ENCODE data around the gene GPR142. TPM values are rescaled to one million over a fixed set of nuclear protein-coding genes. Genes with fewer than 3 reads are reported as not detected.
"Not testable (repeated sequence)": the region's sequence is repeated elsewhere in the genome, so short reads cannot be mapped to it uniquely, and the experiment has no call there.

GPR142 gene
- polyA plus RNA-seq, 4 donors: 0.16 to 0.63 (median 0.40) TPM; not detected in 1

DNA sequence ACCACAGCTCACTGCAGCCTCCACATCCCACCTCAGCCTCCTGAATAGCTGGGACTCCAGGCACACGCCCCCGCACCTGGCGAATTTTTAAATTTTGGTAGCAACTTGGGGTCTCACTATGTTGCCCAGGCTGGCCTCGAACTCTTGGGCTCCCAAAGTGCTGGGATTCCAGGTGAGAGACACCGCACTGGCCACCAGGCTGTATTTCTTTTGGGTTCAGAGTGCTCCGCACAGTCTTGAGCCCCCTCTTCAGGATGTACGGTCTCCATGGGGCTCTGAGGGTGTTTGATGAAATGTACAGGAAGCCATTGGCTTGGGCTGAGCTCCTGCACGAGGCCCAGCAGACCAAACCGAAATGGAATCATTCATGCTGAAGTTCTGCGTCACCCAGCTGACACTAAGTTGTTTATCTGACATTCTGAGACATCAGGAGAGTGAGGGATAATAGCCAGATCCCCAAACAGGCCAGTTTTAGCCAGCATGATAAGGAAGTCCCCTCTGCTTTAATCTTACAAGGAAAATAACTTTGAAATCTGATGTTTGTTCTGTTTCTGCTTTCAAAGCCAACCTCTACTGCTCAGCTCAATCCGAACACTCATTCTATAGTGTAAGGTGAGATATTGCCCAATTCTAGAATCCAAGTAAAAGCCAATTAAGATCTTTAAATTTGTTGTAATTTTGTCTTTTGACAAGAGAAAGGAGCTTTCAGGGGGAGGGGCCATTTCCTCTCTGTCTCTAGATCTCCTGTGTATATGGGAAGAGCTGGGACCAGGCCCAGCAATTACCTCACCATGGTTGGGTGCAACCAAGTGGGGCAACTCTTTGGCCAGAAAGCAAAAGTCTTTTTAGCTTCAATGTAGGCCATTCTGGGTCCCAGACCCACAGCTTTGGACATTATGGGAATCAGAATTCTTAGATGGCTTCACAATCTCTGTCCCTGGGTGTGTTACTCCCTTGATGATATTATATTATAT, 23.7 kb downstream of the GPR142 start:
- no peak for DNase-seq (ENCODE audit: low read depth in 4 of 4, low spot score in 3 of 4)

DNA sequence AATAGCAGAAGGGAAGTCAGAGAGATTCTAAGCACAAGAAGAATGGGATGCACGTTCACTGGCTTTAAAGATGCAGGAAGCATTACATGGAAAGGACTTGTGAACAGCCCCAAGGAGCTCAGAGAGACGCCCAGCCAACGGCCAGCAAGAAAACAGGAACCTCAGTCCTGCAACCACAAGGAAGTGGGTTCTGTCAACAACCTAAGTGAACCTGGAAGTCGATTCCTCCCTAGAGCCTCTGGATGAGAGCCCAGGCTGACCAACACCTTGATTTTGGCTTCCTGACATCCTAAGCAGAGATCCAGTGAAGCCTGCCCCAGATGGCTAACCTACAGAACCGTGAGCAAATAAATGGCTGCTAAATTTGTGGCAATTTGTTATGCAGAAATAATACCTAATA, 24.5 kb downstream of the GPR142 start:
- no peak for DNase-seq (ENCODE audit: low read depth in 4 of 4, low spot score in 3 of 4)

DNA sequence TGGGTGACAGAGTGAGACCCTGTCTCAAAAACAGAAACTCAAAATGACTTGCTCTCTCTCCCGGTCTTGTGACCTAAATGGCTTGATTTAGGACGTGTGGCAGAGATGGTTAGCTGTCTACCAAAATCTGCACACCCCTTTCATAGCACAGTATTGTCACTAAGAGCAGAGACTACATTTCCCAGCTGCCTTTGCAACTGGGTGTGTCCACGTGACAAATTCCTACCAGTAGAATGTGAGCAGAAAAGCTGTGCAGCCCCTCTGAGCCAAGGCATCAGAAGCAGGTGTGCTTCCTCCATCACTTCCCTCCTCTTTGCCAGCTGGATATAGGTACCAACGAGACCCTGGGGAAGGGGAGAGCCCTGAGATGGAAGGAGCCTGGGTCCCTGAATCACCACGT, 25.5 kb downstream of the GPR142 start:
- DNase-seq (ENCODE audit: low read depth in 4 of 4, low spot score in 3 of 4): no peak

DNA sequence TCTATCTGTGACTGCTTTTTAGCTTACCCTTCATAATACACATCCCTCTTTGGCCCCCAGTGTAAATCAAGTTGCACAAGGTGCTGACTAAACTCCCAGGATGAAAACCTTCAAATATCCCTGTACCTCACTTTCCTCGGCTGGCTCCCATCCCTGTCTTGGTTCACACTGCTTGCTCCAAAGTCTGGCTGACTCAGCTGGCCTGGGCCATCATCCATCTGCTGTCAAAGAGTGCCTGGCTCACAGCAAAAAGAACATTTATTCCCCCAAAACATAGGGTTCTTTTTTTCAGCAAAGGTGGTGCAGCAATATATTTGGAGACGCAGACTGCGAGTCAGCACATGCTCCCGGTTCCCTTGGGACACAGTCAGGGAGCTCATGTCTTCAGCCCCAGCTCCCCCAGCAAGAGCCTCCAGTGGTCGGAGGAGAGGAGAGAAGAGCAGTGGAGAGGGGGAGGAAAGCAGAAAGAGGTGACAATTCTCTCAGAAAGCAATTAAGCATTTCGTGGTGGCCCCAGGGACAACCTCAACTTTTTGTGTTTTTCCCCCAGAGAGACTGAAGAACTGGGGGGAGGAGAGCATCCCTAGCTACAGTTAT, 26.1 kb downstream of the GPR142 start:
- no peak for DNase-seq (ENCODE audit: low read depth in 4 of 4, low spot score in 3 of 4)

DNA sequence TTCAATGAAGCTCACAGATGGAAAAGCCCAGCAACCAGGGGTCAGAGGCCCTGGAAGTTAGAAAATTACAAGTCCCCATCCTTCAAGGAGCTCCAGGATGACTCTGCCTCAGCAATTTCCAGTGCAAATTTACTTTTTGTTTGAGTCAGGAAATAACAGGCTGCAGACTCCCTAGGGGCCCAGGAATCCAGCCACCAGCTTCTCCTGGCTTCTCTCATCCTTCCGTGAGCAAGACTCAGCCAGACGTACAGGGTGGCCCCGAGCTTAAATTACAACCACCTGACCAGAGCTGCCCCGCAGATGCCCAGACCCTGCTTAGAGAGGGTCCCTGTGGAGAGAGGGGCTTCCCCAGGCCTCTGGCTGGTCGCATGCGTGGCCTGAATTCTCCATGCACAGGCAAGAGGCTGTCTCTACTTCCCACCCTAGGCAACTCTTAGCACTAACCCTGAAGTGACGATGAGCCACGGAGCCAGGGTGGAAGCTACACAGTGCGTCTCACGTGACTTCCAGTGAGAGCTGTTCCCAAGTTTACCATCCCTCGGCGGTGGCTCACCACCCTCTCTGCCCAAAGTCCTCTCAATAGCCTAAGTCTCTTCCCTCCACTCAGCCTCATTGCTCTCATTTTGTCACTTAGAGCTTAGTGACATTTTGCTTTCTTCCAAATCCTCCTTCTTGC, 27.1 kb downstream of the GPR142 start:
- no peak for DNase-seq (ENCODE audit: low read depth in 4 of 4, low spot score in 3 of 4)

DNA sequence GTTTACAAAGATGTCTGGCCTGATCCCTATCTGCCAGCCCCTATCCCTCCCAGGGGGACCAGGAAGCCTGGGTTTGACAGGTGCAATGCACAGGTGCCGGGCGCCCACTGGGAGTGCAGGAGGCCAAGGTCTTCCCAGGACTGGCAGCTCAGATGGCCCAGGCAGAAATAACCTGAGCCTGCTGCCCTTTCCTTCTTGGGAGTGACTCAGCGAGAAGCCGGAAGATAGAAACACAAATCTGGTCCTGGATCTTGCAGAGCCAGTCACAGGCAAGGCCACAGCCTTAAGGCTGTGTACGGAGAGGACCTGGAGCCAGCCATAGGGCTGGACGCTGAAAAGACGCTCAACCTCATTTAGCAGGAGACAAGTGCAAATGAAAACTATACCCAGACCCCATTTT, 27.7 kb downstream of the GPR142 start:
- DNase-seq (ENCODE audit: low read depth in 4 of 4, low spot score in 3 of 4): no peak

DNA sequence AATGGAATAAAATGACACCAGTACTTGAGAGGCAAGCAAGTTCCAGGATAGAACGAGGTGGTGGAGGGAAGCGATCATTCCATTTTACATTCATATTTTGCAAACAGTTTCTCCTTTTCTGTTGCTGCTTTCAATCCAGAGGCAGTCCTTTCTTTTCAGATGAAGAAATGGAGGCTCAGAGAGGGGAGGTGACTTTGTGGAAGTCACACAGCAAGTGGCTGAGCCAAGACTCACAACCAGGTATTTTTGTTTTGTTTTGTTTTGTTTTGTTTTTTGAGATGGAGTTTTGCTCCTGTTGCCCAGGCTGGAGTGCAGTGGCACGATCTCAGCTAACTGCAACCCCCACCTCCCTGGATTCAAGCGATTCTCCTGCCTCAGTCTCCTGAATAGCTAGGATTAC, 29.3 kb downstream of the GPR142 start:
- no peak for DNase-seq (ENCODE audit: low read depth in 4 of 4, low spot score in 3 of 4)

DNA sequence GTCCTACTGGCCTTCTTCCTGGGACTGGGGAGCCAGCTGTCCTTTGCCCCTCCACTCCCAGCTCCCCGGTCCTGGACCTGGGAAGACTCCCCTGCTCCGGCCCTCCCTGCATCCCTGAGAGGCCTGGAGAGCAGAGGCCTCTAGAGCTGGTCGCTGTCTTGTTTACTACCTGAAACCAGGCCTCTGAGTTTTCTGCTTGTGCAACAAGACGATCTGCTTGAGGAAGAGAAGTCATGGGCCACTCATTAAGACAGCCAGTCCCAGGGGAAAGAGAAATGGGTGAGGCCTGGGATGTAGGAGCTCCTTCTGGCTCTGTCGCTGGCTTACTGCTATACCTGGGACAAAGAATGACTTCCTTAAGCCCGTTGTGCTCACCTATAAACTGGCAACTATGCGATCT, 34.7 kb downstream of the GPR142 start:
- no peak for DNase-seq (ENCODE audit: low read depth in 4 of 4, low spot score in 3 of 4)

DNA sequence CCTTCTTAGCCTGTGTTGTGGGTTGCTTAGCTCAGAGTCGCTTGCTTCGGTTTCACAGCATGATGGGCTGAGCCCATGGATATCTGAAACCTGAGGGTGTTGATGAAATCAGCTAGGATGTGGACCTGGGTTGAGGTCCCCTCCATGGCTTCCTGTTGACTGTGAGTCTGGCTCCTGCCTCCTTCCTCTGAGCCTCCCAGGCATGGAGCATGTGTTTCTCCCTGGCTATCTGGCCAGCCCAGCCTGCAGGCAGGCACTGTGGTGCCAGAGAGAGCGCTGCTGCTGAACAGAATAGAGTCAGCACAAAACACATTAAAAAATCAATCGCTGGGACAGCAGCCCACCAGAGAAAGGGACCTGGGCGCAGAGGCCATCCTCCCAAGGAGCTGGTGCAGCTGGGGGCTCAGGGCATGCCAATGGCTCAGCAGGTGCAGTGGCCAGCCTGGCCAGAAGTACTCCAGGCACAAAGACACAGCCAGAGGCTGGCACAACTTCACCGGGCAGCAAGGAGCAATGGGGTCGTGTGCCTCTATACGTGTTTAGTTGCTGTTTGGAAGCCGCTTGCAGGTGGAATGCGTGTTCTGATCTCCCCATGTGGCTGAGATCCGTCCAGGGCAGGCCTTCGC, 36.3 kb downstream of the GPR142 start:
- no peak for DNase-seq (ENCODE audit: low read depth in 4 of 4, low spot score in 3 of 4)

DNA sequence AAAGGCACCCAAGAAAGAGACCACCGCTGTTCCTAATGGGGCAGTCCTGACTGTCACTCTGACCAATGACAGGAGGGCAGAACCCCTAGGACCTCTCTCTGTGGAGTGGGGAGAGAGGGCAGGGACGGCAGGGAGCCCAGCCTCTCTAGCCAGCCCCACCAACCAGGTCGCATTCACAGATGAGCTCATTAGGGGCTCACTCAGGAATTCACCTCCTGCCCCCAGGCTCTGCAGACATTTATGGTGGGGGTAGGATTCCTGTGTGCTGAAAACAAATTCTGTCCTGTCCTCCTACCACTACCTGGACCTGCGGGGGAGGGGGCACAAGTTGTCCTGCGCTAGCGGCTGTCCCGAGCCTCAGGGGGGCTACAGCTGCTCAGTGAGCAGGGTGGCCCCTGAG, 36.9 kb downstream of the GPR142 start:
- no peak for DNase-seq (ENCODE audit: low read depth in 4 of 4, low spot score in 3 of 4)

DNA sequence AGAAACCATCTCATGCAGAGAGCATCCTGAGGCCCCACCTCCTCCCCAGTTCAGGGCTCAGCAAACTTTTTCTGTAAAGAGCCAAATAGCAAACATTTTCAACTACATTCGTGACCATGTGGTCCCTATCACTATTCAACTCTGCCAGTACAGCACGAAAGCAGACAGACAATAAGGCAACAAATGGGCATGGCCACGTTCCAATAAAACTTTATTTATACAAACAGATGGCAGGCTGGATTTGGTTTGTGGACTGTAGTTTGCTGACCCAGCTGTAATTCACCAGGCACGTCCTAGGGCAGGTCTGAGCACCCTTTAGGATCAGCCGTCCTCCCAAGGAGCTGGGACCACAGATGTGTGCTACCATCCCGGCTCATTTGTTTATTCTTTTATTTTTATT, 37.5 kb downstream of the GPR142 start:
- DNase-seq (ENCODE audit: low read depth in 4 of 4, low spot score in 3 of 4): no peak

DNA sequence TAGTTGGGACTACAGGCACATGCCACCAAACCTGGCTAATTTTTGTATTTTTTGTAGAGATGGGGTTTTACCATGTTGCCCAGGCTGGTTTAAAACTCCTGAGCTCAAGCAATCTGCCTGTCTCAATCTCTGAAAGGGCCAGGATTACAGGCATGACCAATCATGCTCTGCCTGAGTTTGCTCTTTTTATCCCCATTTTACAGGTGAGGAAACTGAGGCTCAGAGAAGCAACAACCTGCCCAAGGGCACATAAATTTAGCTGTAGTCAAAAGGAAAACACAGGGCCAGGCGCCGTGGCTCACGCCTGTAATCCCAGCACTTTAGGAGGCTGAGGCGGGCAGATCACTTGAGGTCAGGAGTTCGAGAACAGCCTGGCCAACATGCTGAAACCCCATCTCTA, 38.0 kb downstream of the GPR142 start:
- DNase-seq (ENCODE audit: low read depth in 4 of 4, low spot score in 3 of 4): not testable (repeated sequence)

DNA sequence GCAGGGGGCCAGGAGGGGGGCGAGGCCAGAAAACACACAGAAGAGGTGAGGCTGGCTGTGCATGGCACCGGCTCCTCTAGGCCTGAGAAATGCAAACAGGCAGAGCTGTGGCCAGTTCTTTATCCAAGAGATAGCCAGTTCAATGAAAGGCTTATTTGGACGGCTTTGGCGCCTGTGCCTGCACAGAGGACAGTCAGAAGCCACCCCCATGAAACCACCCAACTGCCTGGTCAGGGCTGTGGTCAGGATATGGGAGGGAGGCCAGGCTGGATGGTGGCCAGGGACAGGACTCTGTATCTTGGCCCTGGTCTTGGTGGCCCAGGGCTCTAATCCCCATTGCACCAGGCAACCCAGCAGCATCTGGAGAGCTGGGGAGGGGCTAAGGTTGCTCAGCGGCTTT, 40.1 kb downstream of the GPR142 start:
- DNase-seq (ENCODE audit: low read depth in 4 of 4, low spot score in 3 of 4): no peak

DNA sequence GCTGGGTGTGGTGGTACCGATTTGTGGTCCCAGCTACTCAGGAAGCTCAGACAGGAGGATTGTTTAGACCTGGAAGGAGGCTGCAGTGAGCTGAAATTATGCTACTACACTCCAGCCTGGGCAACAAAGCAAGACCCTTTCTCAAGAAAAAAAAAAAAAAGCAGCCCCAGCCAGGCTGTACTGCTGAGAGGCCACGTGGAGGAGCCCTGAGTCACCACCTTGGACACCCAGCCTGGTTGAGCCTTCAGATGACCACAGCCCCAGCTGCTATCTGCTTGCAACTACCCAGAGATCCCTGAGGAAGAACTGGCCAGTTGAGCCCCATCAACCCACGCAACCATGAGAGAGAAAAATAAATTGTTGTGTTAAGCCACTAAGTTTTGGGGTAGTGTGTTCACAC, 41.0 kb downstream of the GPR142 start:
- no peak for DNase-seq (ENCODE audit: low read depth in 4 of 4, low spot score in 3 of 4)

DNA sequence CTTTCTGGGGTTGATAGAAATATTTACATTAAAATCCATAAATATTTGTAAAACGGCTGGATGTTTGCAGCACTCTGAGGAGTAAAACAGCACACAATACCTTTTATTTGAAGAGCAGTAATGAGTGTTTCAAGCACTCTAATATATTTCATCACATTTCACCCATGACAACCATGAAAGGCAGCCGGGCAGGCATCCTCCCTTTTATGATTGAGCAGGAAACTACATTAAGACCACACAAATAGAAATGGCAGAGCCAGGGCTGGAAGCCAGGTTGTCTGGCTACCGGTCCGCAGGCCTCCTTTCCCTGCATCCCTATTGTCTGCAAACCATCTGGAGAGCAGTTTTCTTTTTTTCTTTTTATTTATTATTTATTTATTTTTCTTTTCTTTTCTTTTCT, 41.5 kb downstream of the GPR142 start:
- no peak for DNase-seq (ENCODE audit: low read depth in 4 of 4, low spot score in 3 of 4)

DNA sequence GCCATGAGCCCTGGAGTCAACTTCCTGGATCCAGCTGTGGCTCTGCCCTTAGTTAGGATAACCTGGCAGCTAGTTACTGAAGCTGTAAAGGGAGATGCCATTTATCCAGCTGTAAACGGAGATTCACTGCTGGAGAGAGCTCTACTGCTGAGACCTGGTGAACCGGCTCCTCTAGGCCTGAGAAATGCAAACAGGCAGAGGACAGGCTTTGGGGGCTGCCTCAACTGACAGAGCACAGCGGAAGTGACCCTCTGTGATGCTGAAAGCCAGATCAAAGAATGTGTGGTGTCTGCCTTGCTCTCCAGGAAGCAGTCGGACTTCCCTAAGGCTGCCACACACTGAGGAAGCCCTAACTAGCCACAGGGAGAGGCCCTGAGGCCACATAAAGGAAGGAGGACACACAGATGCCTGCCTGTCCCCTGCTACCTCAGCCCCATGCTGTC, 42.7 kb downstream of the GPR142 start:
- no peak for DNase-seq (ENCODE audit: low read depth in 4 of 4, low spot score in 3 of 4)

DNA sequence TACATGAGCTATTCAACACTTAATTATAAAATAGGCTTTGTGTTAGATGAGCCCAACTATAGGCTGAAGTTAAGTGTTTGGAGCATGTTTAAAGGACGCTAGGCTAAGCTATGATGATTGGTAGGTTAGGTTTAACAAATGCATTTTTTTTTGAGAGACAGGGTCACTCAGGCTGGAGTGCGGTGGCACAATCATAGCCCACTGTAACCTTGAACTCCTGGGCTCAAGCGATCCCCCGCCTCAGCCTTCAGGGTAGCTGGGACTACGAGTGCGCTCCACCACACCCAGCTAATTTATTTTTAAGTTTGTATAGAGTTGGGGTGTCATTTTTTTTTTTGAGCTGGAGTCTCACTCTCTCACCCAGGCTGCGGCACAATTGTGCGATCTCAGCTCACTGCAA, 45.3 kb downstream of the GPR142 start:
- DNase-seq (ENCODE audit: low read depth in 4 of 4, low spot score in 3 of 4): no peak

DNA sequence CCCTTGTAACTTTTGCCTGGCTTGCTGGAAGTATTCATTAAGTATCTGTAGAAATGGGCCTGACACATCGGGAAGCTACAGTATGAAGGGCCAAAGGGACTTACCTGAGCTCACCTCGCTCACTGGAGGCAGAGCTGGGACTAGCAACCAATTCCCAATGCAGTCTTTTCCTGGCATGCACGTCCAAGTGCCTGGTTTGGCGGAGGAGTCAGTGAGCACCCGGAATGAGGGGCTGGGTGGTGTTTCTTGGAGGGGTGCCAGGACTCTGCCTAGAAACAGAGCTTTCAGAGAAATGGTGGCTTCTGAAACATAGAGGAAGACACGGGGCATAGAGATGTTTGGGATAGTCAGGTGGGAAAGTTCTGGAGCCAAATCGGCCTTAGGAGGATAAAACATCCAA, 46.2 kb downstream of the GPR142 start:
- no peak for DNase-seq (ENCODE audit: low read depth in 4 of 4, low spot score in 3 of 4)

DNA sequence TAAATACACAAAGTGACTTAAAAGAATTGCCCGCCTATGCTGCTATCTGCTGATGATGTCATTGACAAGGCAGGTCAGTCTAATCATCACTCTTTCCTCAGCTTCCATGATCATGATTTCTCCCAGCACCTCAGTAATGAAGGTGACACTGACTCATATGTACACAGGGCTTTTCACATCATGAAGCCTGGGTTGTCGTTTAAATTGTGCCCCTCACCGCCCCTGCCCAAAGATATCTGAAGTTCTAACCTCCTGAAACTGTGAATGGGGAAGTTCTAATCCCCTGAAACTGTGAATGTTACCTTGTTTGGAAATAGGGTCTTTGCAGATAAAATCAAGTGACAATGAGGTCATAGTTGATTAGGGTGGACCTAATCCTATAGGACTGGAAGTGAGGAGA, 47.2 kb downstream of the GPR142 start:
- no peak for DNase-seq (ENCODE audit: low read depth in 4 of 4, low spot score in 3 of 4)

DNA sequence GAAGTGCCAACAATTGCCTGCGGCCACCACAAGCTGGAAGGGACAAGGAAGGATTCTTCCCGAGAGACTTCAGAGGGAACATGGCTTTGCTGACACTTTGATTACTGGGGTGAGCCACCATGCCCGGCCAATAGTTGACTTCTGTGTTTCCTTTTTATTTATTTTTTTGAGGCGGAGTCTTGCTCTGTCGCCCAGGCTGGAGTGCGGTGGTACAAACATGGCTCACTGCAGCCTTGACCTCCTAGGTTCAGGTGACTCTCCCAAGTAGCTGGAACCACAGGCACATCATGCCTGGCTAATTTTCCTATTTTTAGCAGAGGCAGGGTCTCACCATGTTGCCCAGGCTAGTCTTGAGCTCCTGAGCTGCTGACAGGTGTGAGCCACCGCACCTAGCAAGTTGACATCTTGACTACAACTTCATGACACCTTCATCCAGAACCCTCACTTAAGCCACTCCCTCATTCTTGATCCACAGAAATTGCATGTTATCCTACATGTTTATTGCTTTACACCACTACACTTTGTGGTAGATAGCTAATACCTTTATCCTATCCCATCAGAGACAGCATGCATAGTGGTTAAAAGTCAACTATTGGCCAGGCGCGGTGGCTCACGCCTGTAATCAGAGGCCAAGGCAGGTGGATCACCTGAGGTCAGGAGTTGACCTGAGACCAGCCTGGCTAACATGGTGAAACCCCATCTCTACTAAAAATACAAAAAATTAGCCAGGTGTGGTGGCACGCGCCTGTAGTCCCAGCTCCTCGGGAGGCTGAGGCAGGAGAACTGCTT, 48.5 kb downstream of the GPR142 start:
- DNase-seq (ENCODE audit: low read depth in 4 of 4, low spot score in 3 of 4): no peak

Measured in left renal pelvis (tissue), 4 donors.